GM23338 (cell line): Measurements from ENCODE around the gene HIGD1B. TPM values are rescaled to one million over a fixed set of nuclear protein-coding genes. Genes with fewer than 3 reads are reported as not detected.

Source experiments
- ATAC-seq: fragments of 200-7000 bp; cut with Tn5 transposase; 3 replicates; pipeline ENCODE4 v1.9.1; 2020
- DNase-seq: peaks from one replicate; pipeline ENCODE4 v3.0.0-alpha.2; 2015; ENCODE audit warnings: low spot score
- H2AFZ ChIP-seq: fragments of 200-600 bp; sonication (generic); 2 replicates; pipeline ENCODE4 v1.8.0; 2016; ENCODE audit warnings: antibody characterized with exemption, mild to moderate bottlenecking, moderate library complexity
- H3F3A ChIP-seq: fragments of 200-600 bp; sonication (generic); replicated peaks from 2 replicates; pipeline ENCODE4 v1.8.0; 2017; ENCODE audit warnings: antibody characterized with exemption, mixed run types, low read depth
- H3K27ac ChIP-seq: fragments of 200-600 bp; sonication (generic); 2 replicates; pipeline ENCODE4 v1.6.1; 2016; ENCODE audit warnings: low read depth
- H3K27me3 ChIP-seq: fragments of 200-600 bp; sonication (generic); 2 replicates; pipeline ENCODE4 v1.8.0; 2016; ENCODE audit warnings: mild to moderate bottlenecking, mixed run types, moderate library complexity; ENCODE audit not compliant: insufficient read depth
- H3K36me3 ChIP-seq: fragments of 200-600 bp; sonication (generic); 2 replicates; pipeline ENCODE4 v1.8.0; 2016; ENCODE audit warnings: mild to moderate bottlenecking; ENCODE audit not compliant: insufficient read depth
- H3K4me1 ChIP-seq: fragments of 200-600 bp; sonication (generic); 2 replicates; pipeline ENCODE4 v1.8.0; 2016; ENCODE audit warnings: mild to moderate bottlenecking, moderate library complexity; ENCODE audit not compliant: insufficient read depth
- H3K4me2 ChIP-seq: fragments of 200-600 bp; sonication (generic); 2 replicates; pipeline ENCODE4 v1.7.1; 2017; ENCODE audit warnings: mixed run types
- H3K4me3 ChIP-seq: fragments of 200-600 bp; sonication (generic); 2 replicates; pipeline ENCODE4 v1.6.1; 2016; ENCODE audit warnings: mixed run types
- H3K79me2 ChIP-seq: fragments of 200-600 bp; sonication (generic); replicated peaks from 2 replicates; pipeline ENCODE4 v1.8.0; 2017; ENCODE audit warnings: mild to moderate bottlenecking; ENCODE audit not compliant: insufficient read depth
- H3K9me2 ChIP-seq: fragments of 200-600 bp; sonication (generic); 2 replicates; pipeline ENCODE4 v1.8.0; 2017; ENCODE audit not compliant: insufficient read depth
- H4K20me1 ChIP-seq: fragments of 200-600 bp; sonication (generic); replicated peaks from 2 replicates; pipeline ENCODE4 v1.8.0; 2017; ENCODE audit warnings: mild to moderate bottlenecking; ENCODE audit not compliant: insufficient read depth
- H3K27ac Mint-ChIP-seq: 2 replicates; pipeline ENCODE4 v1.8.0; 2020; ENCODE audit warnings: inconsistent platforms, mild to moderate bottlenecking, moderate library complexity, mixed read lengths
- H3K27me3 Mint-ChIP-seq: 3 replicates; pipeline ENCODE4 v1.8.0; 2022; ENCODE audit warnings: low read depth, mild to moderate bottlenecking, moderate library complexity, mixed read lengths, inconsistent platforms; ENCODE audit not compliant: insufficient read depth, poor library complexity
- H3K36me3 Mint-ChIP-seq: 3 replicates; pipeline ENCODE4 v1.8.0; 2021; ENCODE audit warnings: low read depth, mild to moderate bottlenecking, inconsistent platforms, moderate library complexity, mixed read lengths
- H3K4me1 Mint-ChIP-seq: 3 replicates; pipeline ENCODE4 v1.8.0; 2020; ENCODE audit warnings: mild to moderate bottlenecking, inconsistent platforms, mixed read lengths
- H3K4me3 Mint-ChIP-seq: 3 replicates; pipeline ENCODE4 v1.8.0; 2021; ENCODE audit warnings: moderate library complexity, mild to moderate bottlenecking, inconsistent platforms, mixed read lengths
- H3K9me3 Mint-ChIP-seq: 3 replicates; pipeline ENCODE4 v1.8.0; 2020; ENCODE audit warnings: moderate library complexity, mild to moderate bottlenecking, inconsistent platforms, mixed read lengths
- CREB1 ChIP-seq: fragments of 250-450 bp; sonication (Bioruptor Pico); IDR thresholded peaks from 2 replicates; pipeline ENCODE4 v1.5.0; 2020; ENCODE audit warnings: low read depth, mild to moderate bottlenecking, moderate library complexity
- EZH2 ChIP-seq: fragments of 200-600 bp; sonication (generic); IDR thresholded peaks from one replicate; pipeline ENCODE4 v1.8.0; 2017; ENCODE audit warnings: antibody characterized with exemption, mild to moderate bottlenecking, low read depth; ENCODE audit not compliant: unreplicated experiment
- POLR2AphosphoS5 ChIP-seq: IDR thresholded peaks from 2 replicates; pipeline ENCODE4 v1.6.1; 2016; ENCODE audit warnings: antibody characterized with exemption, low read depth
- ZNF331 ChIP-seq: fragments of 250-450 bp; sonication (Bioruptor Pico); IDR thresholded peaks from 2 replicates; pipeline ENCODE4 v1.5.0; 2020; ENCODE audit warnings: low read depth, mild to moderate bottlenecking, moderate library complexity
- polyA plus RNA-seq: library from polyadenylated mRNA; unstranded; fragments of >200 nt; fragmentation: Nextera tagmentation; extraction: Ambion mirVana; gene quantifications from 2 replicates; pipeline ENCODE4 v1.2.1, GENCODE V29; 2016
- small RNA-seq: library from RNA; depleted of rRNA; stranded (forward); fragments of <200 nt; gene quantifications from one replicate; pipeline ENCODE3, GENCODE V24; 2014; ENCODE audit warnings: low replicate concordance
- total RNA-seq: library from RNA; depleted of rRNA; stranded (reverse); fragments of >200 nt; shearing (Covaris generic); gene quantifications from 2 replicates; pipeline ENCODE4 v1.2.3, GENCODE V29; 2014; rRNA removed
- TF ChIP-seq, protein P1 (sequence below): IDR thresholded peaks from 2 replicates; pipeline ENCODE4 v1.6.1; 2016; ENCODE audit warnings: antibody characterized with exemption

Gene HIGD1B
- total and polyA plus RNA-seq, 2 experiments from 2014 or later: not detected

DNA sequence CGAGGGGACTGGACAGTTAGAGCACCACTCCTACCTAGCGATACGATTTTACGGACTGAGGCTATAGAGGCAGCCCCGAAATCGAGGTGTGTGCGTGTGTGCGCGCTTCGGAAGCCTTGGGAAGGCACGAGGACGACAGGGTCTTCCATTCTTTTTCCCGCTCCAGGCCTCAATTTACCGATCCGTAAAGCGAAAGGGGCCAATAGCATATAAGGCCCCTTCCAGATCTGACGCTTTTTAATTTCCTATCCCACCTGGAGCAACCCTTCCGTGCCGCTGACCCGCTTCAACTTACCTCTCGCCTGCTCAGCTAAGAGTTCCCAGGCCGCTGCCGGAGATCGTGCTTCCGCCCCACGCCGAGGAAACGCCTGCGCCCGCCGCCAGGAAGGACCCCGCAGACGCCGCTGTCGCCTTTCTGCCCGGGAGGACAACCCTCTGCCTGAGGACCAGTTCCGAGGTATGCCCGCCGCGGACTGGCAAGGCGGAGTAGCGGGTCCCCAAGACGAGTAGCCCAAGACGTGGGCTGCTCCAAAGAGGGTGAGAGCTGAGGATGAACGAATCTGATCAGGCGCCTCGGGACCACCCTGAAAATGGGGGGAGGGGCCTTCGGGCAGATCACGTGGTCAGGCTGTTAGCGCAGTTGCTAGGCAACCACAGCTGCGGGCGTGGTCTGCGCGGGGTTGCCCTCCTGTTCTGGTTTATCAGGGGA, 51.5 kb downstream of the HIGD1B start, which contains the start of gene EFTUD2:
Gene EFTUD2, minus strand, starts transcription at position 372 of the 709 bp plus-strand sequence. CDS start 4,924 bp downstream, outside the sequence.
- Histone ChIP-seq H3K79me2 (peaks cover 49% of the 10 kb centered on the region), H4K20me1 (peaks cover 19% of the 10 kb centered on the region; the same call in 1 of the 2 replicates), H3K27ac (peak within 1 kb of the TSS; percentile 100), H3K4me1 (peaks cover 14% of the 10 kb centered on the region; the same call in 1 of the 2 replicates), H2AFZ (peak within 1 kb of the TSS; percentile 98), H3F3A (no peaks in the 10 kb centered on the region; the same call in 1 of the 2 replicates), H3K4me3 (peak within 1 kb of the TSS; percentile 96), H3K27me3 (no peaks in the 10 kb centered on the region), H3K9me2 (no peaks in the 10 kb centered on the region), H3K4me2 (peak within 1 kb of the TSS; percentile 99), H3K36me3 (peaks cover 4% of the 10 kb centered on the region)
- Mint-ChIP-seq H3K27me3 (peaks cover 11% of the 10 kb centered on the region), H3K27ac (peak within 1 kb of the TSS; percentile 100), H3K36me3 (peaks cover 11% of the 10 kb centered on the region; the same call in 2 of the 3 replicates), H3K9me3 (no peaks in the 10 kb centered on the region), H3K4me3 (peak within 1 kb of the TSS; percentile 97), H3K4me1 (peaks cover 5% of the 10 kb centered on the region)
- TF ChIP-seq POLR2AphosphoS5 (peak; percentile 82), CREB1 (CRISPR knock-in tag) (peak; percentile 96), EZH2 (no peak), ZNF331 (CRISPR knock-in tag) (no peak)
- TF ChIP-seq, protein P1, sequence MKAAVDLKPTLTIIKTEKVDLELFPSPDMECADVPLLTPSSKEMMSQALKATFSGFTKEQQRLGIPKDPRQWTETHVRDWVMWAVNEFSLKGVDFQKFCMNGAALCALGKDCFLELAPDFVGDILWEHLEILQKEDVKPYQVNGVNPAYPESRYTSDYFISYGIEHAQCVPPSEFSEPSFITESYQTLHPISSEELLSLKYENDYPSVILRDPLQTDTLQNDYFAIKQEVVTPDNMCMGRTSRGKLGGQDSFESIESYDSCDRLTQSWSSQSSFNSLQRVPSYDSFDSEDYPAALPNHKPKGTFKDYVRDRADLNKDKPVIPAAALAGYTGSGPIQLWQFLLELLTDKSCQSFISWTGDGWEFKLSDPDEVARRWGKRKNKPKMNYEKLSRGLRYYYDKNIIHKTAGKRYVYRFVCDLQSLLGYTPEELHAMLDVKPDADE: peak; percentile 86
- ATAC-seq: peak; percentile 89
- DNase-seq: peak; percentile 93

Small RNAs within 50 kb of the gene (small RNA-seq; reads per million reads assigned to genes)
- gene RN7SL405P: not detected

Other genes starting within 250 kb of the HIGD1B start
- gene MEIOC, start 191.4 kb upstream of the HIGD1B start, total RNA-seq: 17.2 and 23.8 TPM in 2 replicates
- gene MEIOC, start 191.4 kb upstream of the HIGD1B start, polyA plus RNA-seq: 2.1 and 3.2 TPM in 2 replicates
- 29.8 and 35.2 TPM in 2 replicates for gene CCDC43, start 158.1 kb upstream of the HIGD1B start, total RNA-seq
- 44.5 and 55.3 TPM in 2 replicates for gene CCDC43, start 158.1 kb upstream of the HIGD1B start, polyA plus RNA-seq
- gene DBF4B, start 139.2 kb upstream of the HIGD1B start, total RNA-seq: 13.0 and 16.4 TPM in 2 replicates
- gene DBF4B, start 139.2 kb upstream of the HIGD1B start, polyA plus RNA-seq: 9.4 and 9.9 TPM in 2 replicates
- 4.4 and 4.7 TPM in 2 replicates for gene ADAM11, start 88.9 kb upstream of the HIGD1B start, total RNA-seq
- 0.54 and 0.55 TPM in 2 replicates for gene ADAM11, start 88.9 kb upstream of the HIGD1B start, polyA plus RNA-seq
- gene GJC1, start 17.6 kb upstream of the HIGD1B start, total RNA-seq: 87.8 and 99.2 TPM in 2 replicates
- gene GJC1, start 17.6 kb upstream of the HIGD1B start, polyA plus RNA-seq: 32.0 and 34.7 TPM in 2 replicates
- gene EFTUD2, start 51.6 kb downstream of the HIGD1B start, total RNA-seq: 196 and 203 TPM in 2 replicates
- 52.5 and 61.6 TPM in 2 replicates for gene EFTUD2, start 51.6 kb downstream of the HIGD1B start, polyA plus RNA-seq
- gene GFAP, start 67.6 kb downstream of the HIGD1B start, total RNA-seq: 4.0 and 5.1 TPM in 2 replicates
- gene GFAP, start 67.6 kb downstream of the HIGD1B start, polyA plus RNA-seq: 0.15 and 0.73 TPM in 2 replicates
- 27.1 and 28.4 TPM in 2 replicates for gene KIF18B, start 99.9 kb downstream of the HIGD1B start, total RNA-seq
- 13.5 and 14.1 TPM in 2 replicates for gene KIF18B, start 99.9 kb downstream of the HIGD1B start, polyA plus RNA-seq
- gene C1QL1, start 120.4 kb downstream of the HIGD1B start, total RNA-seq: 4.9 and 14.4 TPM in 2 replicates
- 4.3 and 6.8 TPM in 2 replicates for gene C1QL1, start 120.4 kb downstream of the HIGD1B start, polyA plus RNA-seq
- 51.3 and 57.2 TPM in 2 replicates for gene DCAKD, start 203.7 kb downstream of the HIGD1B start, total RNA-seq
- gene DCAKD, start 203.7 kb downstream of the HIGD1B start, polyA plus RNA-seq: 23.7 and 28.7 TPM in 2 replicates
- gene NMT1, start 213.4 kb downstream of the HIGD1B start, total RNA-seq: 80.9 and 95.6 TPM in 2 replicates
- 298 and 327 TPM in 2 replicates for gene NMT1, start 213.4 kb downstream of the HIGD1B start, polyA plus RNA-seq